ENCODE data around the gene NOX3.

- no peak for TF ChIP-seq CTCF (conservative IDR thresholded peaks at IDR 0.05; ENCODE audit: low read length)
- no peak for TF ChIP-seq EZH2phosphoT487 (IDR thresholded peaks at IDR 0.05; ENCODE audit: borderline replicate concordance)
These were observed 55.0 kb downstream of the NOX3 start for GRCh38 chr6:155400654-155400965.
